Activated T-cell treated with anti-CD3 and anti-CD28 coated beads for 48 hours (primary cell): ENCODE data around the gene FARP1.

Experiments
- DNase-seq: peaks from one replicate; pipeline ENCODE4 v3.0.0-alpha.2; 2020; ENCODE audit warnings: low read depth

Gene FARP1

DNA sequence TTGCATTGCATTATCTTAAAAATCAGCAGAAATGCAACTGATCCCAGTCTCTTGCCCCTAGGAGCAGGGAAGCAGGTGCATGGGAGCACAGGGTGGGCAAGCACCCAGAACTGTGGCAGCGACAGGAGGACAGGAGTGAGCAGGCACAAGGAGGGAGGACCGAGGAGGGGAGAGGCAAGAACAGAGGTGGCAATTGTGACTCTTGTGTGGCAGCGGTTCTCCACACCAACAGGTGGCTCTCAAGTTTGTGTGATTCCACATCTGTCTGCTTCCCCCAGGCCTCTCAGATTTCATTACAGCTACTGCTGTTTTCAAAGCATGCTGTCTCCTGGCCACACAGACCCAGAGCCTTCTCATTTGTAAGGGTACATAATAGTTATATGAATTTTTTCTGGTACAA lies 325.5 kb downstream of the FARP1 start:
- no peak for DNase-seq

- DNase-seq: no peak
Measured at GRCh38 chr13:98468929-98469328, 326.0 kb downstream of the FARP1 start.

- no peak for DNase-seq
Measured at GRCh38 chr13:98470920-98471319, 328.0 kb downstream of the FARP1 start.

DNA sequence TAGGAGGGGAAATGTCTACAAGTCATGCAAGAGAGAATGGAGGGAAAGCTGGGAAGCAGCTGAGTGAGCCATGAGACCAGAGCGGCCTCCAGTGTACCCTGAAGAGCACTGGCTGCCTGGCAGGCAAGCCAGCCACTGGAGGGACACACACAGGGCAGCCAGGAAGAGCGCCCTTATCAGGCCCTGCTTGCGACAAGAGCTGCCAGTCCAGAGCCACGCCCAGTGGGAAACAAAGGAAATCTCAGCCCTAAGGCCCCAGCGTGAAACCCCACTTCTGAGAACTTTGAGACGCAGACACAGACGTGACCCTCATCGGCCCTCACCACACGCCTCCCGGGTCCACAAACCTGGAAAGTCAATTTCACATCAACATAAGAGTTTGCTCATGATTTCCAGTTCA lies 329.0 kb downstream of the FARP1 start:
- no peak for DNase-seq

DNA sequence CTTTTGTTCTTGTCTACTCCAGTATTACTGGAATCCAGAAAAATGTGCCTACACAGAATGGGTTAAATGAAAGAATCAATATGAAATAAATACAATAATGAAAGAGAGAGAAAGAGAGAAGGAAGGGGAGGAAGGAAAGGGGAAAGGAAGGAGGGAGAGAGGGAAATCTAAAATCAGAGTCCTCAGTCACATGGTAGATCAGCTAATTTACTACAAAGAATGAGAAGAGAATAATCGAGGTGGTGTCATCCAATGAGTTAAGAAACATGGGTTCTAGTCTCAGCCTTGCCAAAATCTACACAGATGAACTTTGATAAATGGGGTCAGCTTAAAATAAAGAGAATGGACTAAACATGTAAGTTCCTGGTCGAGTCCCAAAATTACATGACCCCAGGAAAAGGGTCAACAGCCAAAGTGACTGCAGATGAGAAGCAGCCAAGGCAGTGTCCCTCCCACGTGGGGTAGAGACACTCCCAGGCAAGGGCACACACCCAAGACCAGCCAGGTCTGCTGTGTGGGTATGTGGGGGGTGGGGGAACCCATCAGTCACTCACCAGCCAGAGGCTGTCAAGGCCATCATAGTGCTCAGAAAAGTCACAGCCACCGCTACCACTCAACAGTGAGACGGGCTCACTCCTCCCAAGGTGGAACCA lies 330.4 kb downstream of the FARP1 start:
- no peak for DNase-seq

- DNase-seq: no peak
Measured at GRCh38 chr13:98473788-98474144, 330.9 kb downstream of the FARP1 start.

DNA sequence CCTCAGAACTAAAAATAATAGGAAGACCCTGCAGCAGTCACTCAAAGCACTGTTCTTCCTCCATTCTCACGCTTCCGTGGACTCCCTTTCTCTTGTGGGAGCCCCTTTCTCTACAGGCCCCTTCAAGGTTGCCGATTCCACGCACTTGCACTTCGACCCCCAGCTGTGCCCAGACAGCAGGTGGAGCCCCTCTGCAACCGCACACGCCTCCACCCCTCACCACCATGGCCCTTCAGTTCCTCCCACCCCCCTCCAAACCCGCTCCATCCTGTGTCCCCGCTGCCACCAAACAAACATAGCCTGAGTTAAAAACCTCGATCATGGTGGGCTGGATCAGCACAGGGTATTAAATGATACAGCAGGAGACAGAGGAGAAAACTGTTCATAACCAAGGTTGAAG lies 331.4 kb downstream of the FARP1 start:
- no peak for DNase-seq

- no peak for DNase-seq
Measured at GRCh38 chr13:98474761-98475160, 331.9 kb downstream of the FARP1 start.

GRCh38 chr13:98475522-98475921 lies 332.6 kb downstream of the FARP1 start:
- no peak for DNase-seq

DNA sequence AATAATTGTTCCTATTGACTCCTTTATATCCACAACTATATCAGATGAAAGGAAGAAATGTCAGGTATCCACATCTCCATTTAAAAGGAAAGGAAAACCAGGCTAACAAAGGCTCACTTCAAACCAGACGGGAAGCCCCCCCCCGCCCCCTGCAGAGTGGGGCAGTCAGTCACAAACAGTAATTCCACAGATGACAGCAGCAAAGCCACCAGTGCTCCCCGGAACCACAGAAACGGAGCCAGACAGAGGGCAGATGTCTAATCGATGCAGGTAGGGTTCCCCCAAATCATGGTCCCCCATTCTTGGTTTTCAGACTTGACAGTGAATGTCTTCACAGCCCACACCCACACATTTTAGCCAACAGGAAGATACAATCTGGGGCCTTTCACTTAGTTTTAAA lies 333.2 kb downstream of the FARP1 start:
- DNase-seq: peak; percentile 44

DNA sequence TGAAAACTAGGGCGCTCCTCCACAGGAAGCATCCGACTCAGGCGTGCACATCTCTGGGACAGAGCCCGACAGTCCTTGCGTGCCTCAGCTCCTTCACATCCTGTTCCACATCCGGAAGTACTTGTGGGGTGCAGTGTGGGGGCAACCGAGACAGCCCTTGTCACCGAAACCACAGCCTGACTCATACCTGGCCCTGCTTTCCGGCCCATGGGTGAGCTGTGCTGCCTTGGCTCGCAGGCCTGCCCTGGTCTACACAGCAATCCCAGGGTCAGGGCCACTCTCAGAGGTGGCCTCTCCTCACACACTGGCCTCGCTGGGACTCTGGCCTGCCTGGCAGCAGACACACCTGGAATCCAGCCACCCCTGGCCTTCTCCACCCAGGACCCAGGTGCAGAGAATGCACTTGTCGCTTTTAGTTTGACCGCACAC lies 333.7 kb downstream of the FARP1 start:
- DNase-seq: peak; percentile 81

DNA sequence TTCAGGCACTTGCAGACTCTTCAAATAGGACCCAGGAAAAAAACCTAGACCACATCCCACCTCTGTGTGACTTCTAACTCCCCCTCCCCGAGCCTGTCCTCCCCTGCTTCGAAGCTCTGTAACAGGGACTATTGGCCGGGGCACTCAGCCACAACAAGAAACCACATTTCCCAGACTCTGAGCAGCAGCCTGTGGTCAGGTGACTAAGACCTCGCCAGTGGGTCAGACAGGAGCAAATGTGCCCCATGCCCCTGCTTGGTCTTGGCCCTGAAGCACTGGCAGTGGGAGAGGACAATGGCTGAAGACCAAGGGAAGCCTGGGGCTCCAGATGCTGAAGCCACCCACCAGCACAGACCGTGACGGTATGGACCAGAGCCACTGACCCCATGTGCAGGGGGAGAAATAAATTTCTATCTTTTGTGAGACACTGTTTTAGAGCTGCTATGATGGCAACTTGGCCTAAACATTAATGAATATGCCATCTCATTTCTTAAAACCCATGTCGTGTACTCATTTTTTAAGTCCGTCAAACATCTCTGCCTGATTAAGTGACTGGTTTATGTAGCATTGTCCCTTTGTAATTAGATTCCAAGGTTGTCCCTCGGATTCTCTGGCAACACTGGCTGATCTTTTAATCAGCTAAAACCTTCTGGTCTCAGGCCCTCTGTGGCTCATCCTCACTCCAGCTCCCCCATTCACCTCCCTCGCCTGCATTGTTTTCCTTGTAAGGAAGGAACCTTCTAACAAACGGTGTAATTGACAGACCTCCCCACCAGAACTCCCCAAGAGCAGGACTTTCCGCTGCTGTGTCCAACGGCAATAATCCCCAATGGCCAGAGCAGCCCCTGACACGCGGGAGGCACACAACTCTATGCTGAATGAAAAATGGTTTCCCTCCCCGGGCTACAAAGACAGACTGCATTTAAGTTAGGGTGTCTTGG lies 335.6 kb downstream of the FARP1 start:
- peak; percentile 25 for DNase-seq

- DNase-seq: no peak
Measured at GRCh38 chr13:98479496-98480003, 336.7 kb downstream of the FARP1 start.

DNA sequence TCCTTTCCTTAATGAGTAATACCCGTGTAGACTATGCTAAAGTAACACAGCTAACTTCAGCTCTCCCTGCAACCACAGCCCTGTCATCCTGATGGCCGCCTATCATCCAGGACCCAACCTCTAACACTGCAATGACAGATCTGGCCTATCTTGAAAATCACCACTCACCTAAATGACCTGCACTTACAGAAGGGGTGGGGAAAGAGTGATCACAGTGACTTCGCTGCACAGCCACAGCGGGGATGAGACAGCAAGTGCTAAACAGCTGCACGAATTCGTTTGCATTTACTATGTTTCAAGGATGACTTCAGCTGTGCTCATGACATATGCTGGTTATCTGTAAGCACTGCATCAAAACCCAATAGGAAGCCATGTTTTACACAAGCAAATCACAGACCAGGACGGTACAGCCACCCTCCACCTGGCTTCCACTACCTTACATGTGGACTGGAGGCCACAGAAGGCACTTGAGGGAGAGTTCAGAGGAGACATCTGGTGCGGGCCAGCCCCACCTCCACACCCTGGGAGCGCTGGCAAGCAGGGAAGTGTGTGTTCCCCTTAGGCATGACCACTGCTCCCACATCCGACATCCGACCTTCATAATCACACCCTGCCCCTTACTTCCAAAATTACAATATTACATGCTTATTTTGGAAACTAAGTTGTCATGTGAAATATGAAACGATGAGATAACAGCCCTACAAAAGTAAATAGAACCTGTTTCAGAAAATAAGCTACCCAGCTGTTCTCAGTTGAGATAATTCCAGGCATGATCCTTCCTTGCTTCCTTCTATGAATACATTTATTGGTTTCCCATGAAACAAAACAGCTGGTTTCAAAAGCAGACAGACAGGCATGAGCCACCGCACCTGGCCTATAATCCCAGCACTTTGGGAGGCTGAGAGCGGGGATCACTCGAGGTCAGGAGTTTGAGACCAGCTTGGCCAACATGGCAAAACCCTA lies 338.3 kb downstream of the FARP1 start:
- peak; percentile 46 for DNase-seq

GRCh38 chr13:98482476-98483444 lies 339.9 kb downstream of the FARP1 start:
- DNase-seq: no peak

DNA sequence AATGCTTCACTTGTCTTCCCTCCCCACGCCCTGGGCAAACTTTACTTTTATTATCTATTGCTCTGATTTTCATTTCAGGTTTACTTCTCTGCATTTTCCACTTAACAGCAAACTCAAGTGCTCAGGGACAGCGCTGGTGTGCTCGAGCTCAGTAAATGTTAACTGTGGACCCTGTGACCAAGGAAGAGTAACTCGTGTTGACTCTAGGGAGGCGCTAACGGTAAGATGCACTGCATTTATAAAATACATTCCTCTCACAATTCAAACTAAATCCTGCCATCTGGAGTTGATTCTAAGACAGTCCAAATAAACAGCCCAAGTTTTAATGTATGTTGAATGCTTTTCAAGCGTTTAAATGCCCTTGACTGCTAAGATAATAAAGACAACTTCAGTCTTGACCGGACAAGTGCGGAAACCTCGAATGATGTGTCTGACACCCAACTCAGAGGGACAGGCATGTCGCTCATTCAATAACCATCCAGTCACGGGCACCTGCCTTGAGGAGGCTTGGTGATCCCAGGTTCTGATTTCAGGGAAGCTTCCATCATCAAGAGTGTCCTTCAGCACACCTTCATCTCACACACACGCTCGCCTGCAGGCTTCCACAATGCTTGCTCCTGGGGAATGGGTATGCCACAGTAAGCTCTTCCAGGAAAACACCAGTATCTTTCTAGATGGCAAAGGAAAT lies 340.9 kb downstream of the FARP1 start:
- no peak for DNase-seq

DNA sequence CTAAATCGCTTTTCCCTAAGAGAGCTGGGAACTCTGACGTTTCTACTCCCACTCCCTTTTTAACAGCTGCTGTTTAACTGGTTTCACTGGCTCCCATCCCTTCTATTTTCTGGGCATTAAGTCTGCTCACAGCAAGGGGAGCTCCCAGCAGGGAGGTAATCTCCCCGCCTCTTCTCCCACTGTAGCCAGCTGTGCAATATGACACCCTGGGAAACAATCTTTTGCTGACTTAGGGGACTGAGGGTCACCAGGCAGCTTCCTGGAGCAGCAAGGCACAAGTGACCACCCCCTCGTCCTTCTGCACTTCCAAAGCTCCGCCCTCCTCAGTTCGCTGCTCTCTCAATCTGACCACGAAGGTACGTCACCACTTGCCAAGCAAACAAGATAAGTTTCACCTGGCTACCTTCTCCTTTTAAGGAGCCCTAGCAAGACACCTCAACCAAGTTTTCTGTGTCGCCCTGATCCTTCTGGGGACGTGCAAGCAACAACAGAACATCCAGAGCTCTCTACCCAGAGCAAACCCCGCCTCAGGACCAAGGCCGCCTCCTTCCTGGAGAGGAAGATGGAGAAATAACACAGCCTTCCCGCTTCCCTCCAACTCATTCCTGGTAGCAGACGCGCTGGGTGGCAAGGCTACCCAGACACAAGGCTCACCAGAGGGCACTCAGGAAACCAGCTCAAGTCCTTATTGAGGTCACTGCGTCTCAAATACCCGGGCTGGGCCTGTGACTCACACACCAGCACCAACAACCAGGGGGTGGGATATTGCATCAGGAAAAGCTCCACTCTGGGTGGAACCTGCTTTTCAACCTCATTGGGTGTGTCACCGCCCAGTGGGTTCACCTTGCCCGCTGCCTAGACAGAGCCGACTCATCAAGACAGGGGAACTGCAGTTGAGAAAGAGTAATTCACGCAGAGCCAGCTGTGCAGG lies 341.7 kb downstream of the FARP1 start:
- DNase-seq: peak; percentile 65

GRCh38 chr13:98485561-98485960 lies 342.7 kb downstream of the FARP1 start:
- DNase-seq: no peak

GRCh38 chr13:98486412-98486811 lies 343.5 kb downstream of the FARP1 start:
- DNase-seq: no peak
